GM11168 (cell line): ENCODE results near the gene FAM83E.

ENCODE experiments used
- in situ Hi-C: fragments of 300-500 bp; cut with MboI; formaldehyde crosslinking; loops from one replicate; pipeline ENCODE4 v1.12.0; 2022; ENCODE audit warnings: low sequenced_read_pairs; ENCODE audit not compliant: unreplicated experiment

Gene FAM83E

DNA sequence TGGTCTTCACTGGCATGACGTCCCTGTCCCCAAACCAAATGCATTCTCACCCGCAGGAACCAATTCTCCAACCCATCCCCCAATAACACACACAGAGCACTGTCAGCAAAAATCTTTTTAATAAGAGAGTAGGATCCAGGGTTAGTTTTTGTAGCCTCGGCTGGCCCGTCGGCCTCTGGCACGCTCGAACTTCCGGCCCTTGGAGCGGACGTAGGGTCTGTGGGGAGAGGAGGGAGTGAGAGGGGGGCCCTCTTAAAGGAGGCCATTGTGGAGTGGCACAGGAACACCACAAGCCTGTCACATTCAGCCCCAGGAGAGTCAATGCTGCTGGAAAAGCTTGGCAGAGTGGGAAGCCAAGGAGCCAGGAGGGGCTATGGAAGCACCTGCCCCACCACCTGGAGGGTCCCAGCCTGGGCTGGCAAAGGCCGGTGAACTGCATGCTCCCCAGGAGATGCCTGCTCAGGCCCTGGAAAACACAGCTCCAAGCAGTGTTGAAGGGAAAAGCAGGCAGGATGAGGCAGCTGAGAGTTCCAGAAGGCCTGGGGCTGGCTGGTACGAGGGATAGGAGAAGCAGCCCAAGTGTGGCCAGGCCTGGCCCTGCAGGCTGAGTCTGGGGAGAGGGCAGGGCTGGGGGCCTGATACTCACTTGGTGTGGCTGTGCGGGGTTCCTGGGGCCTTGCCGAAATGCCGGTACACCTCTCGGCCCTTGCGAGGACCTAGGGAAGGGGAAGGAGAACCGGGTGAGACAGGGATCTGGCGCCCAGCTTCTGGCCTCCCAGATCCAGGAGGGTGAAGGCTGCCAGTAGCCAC, 560 bp upstream of the FAM83E start:
- in situ Hi-C loops: no loop called here

DNA sequence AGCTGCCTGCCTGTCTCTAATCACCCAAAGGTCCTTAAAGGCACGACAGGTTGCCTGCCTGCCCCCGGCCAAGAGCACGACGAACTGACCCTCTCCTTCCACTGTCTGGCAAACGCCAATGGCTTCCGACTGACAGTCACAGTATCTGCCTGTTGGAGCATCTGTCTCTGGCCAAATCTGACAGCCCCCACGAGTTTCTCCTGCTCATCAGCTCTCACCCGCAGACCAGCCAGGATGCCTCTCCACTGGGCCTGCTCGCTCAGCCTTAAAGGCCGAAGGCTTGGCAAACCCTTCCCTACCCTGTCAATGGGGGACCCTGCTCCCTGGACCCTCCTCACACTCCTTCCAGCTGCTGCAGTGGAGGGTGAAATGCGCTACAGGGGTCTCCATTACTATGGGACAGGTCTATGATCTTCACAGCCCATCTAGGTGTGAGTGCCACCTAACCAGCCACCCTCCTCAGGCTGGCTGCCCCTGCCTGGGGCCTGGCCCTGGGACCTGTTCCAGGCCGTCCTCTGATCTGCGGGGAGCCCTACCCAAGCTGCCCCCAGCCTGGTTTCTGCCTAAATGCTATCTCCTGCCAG, 932 bp downstream of the FAM83E start:
- in situ Hi-C loops: no loop called here

DNA sequence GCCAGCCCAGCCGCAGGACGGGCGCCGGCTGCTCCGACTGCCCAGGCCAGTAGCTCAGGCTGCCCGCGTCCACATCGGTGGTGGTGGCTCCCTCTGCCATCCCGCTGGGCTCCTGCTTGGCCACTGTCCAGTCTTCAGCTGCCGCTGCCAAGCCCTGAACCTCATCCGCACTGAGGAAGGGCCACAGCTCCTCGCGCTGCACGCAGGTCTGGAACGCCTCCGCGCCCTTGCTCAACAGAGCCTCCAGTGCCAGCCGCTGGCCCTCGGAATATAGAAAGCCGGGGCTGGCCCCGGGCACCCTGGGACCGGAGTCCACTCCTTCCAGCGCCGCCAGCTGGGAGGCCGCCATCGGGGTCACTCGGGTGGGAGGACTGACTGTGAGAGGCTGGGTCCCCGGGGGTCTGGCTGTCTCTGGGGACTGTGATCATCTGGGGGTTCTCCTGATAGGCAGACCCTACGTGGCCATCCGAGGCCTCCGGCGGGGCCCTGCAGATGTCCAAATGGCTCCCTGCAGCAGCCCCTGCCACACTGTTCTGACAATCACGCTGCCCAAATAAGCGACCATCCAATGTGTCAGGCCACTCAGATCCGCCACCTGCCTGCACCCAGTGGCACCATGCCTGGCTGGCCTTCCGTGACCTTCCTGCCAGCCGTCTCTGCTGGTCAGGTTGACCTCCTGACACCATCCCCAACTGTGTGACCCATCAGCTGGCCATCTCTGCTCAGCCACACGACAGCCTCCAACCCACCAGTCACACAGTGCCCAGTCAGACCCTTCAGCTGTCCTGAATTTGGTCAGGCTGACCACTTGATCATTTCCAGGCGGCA, 1.6 kb downstream of the FAM83E start:
- in situ Hi-C loops: no loop called here

DNA sequence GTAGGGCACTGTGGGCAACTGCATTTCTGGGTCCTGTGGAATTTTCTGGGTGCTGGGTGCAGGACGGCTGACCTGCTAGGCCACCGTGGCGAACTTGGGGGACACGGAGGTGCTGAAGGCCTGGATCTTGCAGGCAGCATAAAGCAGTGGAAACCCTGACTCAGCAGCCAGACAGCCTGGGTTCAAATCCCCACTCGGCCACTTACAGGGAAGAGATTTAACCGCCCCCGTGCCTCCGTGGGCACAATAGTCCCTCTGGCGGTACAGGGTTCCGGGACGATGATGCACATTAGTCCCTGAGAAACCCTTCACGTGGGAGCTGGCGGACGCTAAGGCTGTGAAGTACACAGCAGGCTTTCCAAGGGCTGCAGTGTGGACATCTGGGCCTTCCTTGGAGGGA, 3.0 kb downstream of the FAM83E start:
- in situ Hi-C loops: no loop called here

DNA sequence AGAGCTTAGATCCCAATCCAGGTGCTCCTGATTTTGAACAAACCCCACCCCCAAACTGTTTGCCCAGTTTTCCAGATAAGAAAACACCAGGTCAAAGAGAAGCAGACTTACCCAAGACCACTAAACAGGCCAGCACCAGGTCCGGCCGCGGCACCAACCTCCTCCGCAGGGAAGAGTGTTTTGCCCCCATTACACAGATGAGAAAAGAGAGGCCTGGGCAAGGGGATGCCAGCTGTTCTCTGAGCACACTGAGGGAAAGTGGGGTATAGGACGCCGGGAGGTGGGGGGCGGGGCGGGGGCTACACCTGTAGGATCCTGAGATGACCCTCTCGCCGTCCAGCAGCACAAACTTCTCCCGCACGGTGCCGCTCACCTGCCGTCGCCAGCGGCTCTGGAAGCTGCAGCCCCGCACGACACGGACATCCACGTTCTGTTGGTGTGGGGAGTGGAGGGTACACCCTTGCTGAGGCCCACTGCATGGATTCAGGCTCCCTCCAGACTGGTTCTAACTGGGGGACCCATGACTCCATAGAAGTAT, 5.2 kb downstream of the FAM83E start:
- in situ Hi-C loops: no loop called here

DNA sequence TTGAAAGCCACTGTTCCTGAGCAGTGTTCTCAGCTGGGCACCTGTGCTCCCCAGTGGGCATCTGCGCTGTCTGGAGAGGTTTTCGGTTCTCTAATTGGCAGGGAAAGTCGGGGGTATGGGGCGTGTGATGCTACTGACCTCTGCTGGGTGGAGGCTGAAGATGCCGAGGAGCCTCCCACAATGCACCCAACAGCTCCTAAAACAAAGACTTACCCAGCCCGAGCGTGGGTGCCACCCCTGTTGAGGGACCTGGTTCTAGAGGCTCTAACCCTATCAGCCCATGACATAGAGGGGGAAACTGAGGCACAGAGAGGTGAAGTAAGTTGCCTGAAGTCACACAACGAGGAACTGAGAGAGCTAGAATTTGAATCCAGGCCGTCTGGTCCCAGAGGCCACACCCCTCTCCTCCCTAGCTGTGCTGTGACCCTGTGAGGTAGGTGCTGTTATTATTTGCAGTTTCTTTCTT, 6.0 kb downstream of the FAM83E start:
- in situ Hi-C loops: no loop called here

DNA sequence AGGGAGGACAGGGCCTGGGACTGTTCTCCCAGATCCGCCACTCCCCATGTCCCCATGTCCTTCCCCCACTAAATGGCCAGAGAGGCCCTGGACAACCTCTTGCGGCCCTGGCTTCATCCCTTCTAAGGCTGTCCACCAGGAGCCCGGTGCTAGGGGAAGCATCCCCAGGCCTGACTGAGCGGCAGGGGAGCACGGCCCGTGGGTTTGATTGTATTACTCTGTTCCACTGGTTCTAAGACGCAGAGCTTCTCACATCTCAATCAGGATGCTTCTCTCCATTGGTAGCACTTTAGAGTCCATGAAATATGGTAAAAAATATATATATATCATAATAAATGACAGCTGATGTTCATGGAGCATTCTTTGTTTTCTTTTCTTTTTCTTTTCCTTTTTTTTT, 7.5 kb downstream of the FAM83E start:
- in situ Hi-C loops: no loop called here

DNA sequence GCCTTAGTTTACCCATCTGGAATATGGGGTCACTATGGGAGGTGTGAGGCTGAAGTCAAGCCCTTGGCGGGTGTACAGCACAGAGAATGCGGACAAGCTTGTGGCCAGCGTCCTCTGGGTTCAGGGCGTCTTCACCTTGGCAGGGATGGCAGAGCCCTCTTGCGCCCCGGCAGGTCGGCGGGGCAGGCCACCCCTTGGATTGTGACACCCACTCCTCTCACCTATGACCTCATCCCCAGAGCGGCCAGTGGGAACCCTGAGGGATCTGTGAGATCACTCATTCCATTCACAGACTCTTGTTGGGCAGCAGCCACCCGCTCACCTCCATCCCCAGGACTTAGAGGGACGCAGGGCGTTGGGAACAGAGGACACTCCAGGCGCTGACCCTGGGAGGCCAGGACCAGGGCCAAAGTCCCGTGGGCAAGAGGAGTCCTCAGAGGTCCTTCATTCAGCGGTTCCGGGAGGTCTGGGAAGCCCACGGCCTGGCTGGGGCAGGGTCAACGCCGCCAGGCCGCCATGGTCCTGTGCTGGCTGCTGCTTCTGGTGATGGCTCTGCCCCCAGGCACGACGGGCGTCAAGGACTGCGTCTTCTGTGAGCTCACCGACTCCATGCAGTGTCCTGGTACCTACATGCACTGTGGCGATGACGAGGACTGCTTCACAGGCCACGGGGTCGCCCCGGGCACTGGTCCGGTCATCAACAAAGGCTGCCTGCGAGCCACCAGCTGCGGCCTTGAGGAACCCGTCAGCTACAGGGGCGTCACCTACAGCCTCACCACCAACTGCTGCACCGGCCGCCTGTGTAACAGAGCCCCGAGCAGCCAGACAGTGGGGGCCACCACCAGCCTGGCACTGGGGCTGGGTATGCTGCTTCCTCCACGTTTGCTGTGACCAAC, 8.2 kb downstream of the FAM83E start, which contains the start of gene SPACA4:
SPACA4 (plus strand) TSS at position 280 of the 896 bp plus-strand sequence; CDS start at position 517, 237 bp downstream.
- in situ Hi-C loops: no loop called here

DNA sequence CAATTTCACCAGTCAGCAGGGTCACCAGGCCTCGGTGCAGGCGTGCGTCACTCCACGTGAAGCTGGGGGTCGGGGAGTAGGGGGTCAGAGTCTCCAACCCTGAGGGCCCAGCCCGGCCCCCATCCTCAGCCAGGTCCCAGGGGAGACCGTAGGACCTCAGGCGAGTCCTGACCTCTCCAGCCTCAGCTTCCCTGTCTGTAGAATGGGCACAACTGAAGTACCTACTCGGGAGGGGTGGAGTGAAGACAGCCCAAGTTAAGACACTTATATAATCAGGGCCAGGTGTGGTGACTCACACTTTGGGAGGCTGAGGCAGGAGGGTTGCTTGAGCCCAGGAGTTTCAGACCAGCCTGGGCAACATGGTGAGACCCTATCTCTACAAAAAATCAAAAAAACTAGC, 11.0 kb downstream of the FAM83E start:
- in situ Hi-C loops: no loop called here

DNA sequence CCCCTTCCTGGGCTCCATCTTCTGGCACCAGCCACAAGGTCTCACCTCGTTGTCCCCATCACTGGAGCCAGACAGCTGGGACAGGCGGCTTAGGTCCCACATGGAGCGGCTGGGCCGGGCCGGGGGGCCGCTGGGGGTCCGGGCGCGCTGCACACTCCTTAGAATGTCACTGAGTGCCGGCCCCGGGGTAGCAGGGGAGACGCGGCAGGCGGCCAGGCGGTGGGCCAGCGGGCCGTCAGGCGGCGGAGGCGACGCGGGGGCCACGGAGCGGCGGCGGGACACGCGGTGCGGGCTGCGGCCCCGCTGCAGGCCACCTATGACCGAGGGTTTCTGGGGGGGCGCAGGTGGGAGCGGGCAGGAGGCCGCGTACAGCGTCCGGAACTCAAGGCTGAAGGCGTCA, 11.4 kb downstream of the FAM83E start:
- in situ Hi-C loops: no loop called here

DNA sequence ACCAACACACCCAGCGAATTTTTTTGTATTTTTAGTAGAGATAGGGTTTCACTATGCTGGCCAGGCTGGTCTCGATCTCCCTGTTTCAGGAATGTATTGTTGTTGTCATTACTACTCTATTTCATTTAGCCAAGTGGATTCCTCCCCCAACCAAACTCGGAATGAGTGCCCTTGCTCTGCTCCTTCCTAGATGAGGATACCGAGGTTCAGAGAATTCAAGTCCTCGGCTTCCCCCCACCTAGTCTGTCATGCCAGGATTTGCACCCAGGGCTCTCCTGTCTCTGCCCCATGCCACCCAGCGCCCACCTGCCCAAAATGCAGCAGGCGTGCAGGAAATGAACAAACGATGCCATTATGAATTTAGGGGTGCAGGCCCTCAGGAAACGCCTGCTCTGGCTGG, 11.9 kb downstream of the FAM83E start:
- in situ Hi-C loops: no loop called here

DNA sequence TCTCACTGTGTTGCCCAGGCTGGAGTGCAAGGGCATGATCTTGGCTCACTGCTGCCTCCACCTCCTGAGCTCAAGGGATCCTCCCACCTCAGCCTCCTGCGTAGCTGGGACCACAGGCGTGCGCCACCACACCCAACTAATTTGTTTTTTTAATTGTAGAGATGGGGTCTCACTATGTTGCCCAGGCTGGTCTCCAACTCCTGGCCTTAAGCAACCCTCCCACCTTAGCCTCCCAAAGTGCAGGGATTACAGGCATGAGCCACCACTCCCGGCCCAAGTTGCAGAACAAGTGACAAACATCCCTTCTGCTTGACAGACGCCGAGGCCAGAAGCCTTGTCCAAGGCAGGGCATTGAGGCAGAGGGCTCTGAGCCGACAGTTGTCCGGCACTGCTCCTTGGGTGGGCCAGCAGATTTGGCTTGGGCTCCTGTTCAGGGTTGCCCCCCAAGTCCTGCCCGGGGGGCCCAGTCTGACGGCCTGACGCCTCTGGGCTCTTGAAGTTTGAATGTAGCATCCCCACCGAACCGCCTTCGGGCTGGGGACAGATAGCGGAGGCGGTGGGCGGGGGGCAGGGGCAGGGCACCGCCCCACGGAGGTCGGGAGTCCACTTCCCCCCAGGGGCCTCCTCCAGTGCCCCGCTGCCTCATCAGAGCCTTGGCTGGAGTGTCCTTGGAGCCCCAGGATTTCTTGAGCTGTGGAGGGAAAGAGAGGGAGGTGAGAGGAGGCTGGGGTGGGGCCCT, 14.0 kb downstream of the FAM83E start:
- in situ Hi-C loops: no loop called here

DNA sequence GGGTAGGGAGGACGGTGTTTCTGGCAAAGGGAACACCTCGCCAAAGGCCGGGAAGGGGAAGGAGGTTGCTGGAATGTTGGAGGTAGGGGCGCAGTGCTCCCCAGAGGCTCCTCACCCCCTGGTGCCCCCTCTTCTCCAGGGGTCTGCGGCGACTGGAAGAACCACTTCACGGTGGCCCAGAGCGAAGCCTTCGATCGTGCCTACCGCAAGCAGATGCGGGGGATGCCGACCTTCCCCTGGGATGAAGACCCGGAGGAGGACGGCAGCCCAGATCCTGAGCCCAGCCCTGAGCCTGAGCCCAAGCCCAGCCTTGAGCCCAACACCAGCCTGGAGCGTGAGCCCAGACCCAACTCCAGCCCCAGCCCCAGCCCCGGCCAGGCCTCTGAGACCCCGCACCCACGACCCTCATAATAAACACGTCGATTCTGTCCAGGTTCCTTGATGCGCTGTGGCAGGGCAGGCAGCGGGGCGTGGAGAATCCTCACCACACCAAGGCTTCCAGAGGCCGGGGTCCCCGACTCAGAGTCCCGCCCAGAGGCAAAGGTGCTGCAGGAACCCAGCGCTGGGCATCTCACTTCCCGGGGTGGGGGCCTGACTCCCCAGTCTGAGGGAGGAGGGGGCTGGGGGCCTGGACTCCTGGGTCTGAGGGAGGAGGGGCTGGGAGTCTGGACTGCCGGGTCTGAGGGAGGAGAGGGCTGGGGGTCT, 15.7 kb downstream of the FAM83E start:
- in situ Hi-C loops: no loop called here

DNA sequence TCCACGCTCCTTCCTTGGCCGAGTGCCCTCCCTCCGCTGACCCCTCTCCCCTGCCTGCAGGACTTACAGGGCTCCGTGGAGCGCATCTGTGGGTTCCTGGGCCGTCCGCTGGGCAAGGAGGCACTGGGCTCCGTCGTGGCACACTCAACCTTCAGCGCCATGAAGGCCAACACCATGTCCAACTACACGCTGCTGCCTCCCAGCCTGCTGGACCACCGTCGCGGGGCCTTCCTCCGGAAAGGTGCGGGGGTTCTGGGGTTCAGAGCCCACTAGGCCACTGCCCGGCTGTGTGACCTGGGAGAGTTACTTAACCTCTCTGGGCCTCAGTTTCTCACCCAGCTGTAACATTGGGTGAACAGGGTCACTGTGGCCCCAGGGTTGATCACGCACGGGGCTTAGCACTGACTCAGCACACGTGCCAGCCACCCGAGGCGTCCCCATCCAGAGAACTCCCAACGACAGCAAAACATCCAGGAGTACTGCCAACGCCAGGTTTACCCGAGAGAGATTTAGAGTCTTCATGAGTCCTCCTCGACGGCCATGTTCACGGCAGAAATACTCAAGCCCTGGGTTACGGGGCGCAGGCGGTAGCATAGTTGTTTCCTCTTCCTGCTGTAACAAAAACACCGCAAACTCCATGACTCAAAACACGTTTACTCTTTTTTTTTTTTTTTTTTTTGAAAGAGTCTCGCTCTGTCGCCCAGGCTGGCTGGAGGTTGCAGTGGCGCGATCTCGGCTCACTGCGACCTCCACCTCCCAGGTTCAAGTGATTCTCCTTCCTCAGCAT, 18.0 kb downstream of the FAM83E start:
- in situ Hi-C loops: no loop called here

DNA sequence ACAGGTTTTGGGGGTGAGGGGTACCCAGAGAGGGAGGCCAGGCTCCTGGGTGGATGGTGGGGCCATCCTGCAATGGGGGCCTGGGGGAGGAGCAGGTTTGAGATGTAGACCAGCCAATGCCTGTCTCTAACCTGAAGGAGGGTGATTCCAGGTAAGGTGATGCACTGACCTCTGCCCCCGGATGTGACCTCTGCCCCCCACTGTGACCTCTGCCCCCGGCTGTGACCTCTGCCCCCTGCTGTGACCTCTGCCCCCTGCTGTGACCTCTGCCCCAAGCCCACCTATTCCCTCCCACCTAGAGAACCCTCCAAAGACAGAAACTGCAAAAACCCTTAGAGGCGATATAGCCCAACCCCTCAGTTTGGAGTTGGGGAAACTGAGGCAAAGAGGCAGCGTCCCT, 18.6 kb downstream of the FAM83E start:
- in situ Hi-C loops: no loop called here

DNA sequence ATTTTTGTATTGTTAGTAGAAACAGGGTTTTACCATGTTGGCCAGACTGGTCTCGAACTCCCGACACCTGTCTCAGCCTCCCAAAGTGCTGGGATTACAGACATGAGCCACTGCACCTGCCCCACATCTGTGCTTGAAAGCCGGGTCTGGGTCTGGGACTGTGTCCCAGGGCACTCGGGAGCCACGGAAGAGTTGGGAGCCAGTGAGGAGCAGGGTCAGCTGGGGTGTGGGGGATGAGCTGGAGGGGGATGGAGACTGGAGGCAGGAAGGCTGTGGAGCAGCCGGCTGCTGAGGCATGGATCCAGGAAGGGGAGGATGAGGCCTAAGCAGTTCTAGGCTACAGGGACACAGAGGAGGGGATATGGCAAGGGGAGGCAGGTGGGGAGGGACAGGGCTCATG, 19.0 kb downstream of the FAM83E start:
- in situ Hi-C loops: no loop called here

DNA sequence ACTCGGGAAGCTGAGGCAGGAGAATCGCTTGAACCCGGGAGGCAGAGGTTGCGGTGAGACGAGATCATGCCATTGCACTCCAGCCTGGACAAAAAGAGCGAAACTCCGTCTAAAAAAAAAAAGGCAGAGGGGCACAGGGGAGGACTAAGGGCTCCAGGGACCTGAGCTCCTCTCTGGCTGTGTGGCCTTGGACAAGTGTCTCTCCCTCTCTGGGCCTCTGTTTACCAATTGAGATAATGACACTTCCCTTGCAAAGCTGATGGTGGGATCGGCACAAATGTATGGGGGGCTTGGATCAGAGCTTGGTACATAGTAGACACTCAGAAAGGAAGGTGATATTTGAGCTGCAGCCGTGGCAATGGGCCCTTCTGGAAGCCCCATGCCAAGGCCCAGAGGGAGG, 19.7 kb downstream of the FAM83E start:
- in situ Hi-C loops: no loop called here

DNA sequence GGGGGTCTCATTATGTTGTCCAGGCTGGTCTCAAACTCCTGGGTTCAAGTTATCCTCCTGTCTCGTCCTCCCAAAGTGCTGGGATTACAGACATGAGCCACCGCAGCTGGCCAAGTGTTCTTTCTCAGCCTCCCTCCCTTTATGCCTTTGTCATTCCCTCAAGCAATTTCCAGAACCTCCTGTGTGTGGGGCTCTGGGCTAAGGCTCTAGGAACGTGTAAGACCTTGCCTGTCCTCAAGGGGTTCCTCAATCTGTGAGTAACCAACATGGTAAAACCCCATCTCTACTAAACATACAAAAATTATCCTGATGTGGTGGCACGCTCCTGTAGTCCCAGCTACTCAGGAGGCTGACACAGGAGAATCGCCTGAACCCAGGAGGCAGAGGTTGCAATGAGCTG, 23.9 kb downstream of the FAM83E start:
- in situ Hi-C loops: no loop called here
